Measurements from ENCODE around the gene PTK7. TPM values are rescaled to one million over a fixed set of nuclear protein-coding genes. Genes with fewer than 3 reads are reported as not detected.

Gene PTK7
- total RNA-seq, 2 experiments from 2014 or later = 13.0 to 18.5 TPM

DNA sequence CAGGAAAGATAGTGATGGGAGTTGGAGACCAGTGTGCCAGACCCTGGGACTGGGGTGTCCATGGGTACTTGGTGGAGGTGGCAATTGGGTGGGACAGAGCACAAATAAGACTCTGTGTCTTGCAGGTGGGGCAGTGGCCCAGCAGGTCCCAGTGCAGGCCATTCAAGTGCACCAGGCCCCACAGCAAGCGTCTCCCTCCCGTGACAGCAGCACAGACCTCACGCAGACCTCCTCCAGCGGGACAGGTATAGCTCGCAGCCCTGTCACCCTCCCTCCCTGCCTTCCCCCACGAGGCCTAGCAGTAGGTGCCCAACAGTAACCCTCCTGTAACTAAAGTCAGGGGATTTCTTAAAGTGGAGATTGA is 100.3 kb downstream of the PTK7 start:
- intact Hi-C loops (cut with micrococcal nuclease; ENCODE audit: unreplicated experiment) = loop anchor here (10.0 kb wide), 1 partner anchor 612 kb away; the partner anchor contains the start of gene UBR2

DNA sequence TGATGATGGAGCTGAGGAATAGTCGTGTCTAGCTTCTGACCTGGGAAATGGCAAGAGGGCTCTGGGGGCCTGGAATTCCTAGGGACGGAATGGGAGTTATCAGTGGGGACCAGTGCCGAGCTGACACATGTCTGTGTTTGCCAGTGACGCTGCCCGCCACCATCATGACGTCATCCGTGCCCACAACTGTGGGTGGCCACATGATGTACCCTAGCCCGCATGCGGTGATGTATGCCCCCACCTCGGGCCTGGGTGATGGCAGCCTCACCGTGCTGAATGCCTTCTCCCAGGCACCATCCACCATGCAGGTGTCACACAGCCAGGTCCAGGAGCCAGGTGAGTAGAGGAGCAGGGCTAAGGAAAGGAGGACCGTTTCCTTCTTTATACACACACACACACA is 102.0 kb downstream of the PTK7 start:
- Histone ChIP-seq H2AFZ (ENCODE audit: low read length) (no peak overlapping the region), H3K4me3 (ENCODE audit: low read depth, low read length, poor library complexity, severe bottlenecking) (no peak overlapping the region), H3K4me2 (ENCODE audit: low read length) (no peak overlapping the region), H3K9me2 (ENCODE audit: insufficient read depth, low read length) (no peaks in the 10 kb centered on the region), H3K4me1 (ENCODE audit: insufficient read depth, low read length, poor library complexity, severe bottlenecking) (peaks cover 34% of the 10 kb centered on the region), H3K79me2 (ENCODE audit: insufficient read depth, low read depth, low read length) (peaks cover 5% of the 10 kb centered on the region; the same call in 1 of the 2 replicates), H3K27ac (ENCODE audit: low read depth, low read length, poor library complexity, severe bottlenecking) (no peak overlapping the region), H3K36me3 (ENCODE audit: insufficient read depth, low read length) (peaks cover 46% of the 10 kb centered on the region), H4K20me1 (ENCODE audit: insufficient read depth, low read length) (peaks cover 14% of the 10 kb centered on the region; the same call in 1 of the 2 replicates), H3K9me3 (ENCODE audit: low read length) (no peaks in the 10 kb centered on the region)
- intact Hi-C loops (cut with micrococcal nuclease; ENCODE audit: unreplicated experiment) = loop anchor here (10.0 kb wide), 1 partner anchor 613 kb away; the partner anchor contains the start of gene UBR2
- ChIA-PET POLR2A (interaction anchor here (0.8 kb wide), 1 partner anchor 10 kb away, joined by 3 read pairs; no protein-coding TSS in a partner anchor), CTCF (ENCODE audit: unreplicated experiment) (interaction anchor here (0.8 kb wide), 1 partner anchor 51 kb away, joined by 4 read pairs; the partner anchor contains the start of gene DNPH1)
- BruUV-seq (replicated peaks) = no TSS peak
- TF ChIP-seq, protein P1, sequence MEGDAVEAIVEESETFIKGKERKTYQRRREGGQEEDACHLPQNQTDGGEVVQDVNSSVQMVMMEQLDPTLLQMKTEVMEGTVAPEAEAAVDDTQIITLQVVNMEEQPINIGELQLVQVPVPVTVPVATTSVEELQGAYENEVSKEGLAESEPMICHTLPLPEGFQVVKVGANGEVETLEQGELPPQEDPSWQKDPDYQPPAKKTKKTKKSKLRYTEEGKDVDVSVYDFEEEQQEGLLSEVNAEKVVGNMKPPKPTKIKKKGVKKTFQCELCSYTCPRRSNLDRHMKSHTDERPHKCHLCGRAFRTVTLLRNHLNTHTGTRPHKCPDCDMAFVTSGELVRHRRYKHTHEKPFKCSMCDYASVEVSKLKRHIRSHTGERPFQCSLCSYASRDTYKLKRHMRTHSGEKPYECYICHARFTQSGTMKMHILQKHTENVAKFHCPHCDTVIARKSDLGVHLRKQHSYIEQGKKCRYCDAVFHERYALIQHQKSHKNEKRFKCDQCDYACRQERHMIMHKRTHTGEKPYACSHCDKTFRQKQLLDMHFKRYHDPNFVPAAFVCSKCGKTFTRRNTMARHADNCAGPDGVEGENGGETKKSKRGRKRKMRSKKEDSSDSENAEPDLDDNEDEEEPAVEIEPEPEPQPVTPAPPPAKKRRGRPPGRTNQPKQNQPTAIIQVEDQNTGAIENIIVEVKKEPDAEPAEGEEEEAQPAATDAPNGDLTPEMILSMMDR (conservative IDR thresholded peaks at IDR 0.05; ENCODE audit: low read length) = no peak
- TF ChIP-seq EZH2phosphoT487 (IDR thresholded peaks at IDR 0.05; ENCODE audit: borderline replicate concordance, low read depth, low read length) = no peak
- no peak for DNase-seq (ENCODE audit: low spot score)

More for the DNA sequence above, 100.3 kb downstream of the PTK7 start:
- Histone ChIP-seq H3K36me3 (ENCODE audit: insufficient read depth, low read length) (peaks cover 46% of the 10 kb centered on the region), H3K79me2 (ENCODE audit: insufficient read depth, low read depth, low read length) (peaks cover 18% of the 10 kb centered on the region; the same call in 1 of the 2 replicates), H3K4me2 (ENCODE audit: low read length) (no peak overlapping the region), H3K9me2 (ENCODE audit: insufficient read depth, low read length) (no peaks in the 10 kb centered on the region), H2AFZ (ENCODE audit: low read length) (no peak overlapping the region), H3K27ac (ENCODE audit: low read depth, low read length, poor library complexity, severe bottlenecking) (no peak overlapping the region), H3K4me3 (ENCODE audit: low read depth, low read length, poor library complexity, severe bottlenecking) (no peak overlapping the region), H4K20me1 (ENCODE audit: insufficient read depth, low read length) (peaks cover 22% of the 10 kb centered on the region), H3K4me1 (ENCODE audit: insufficient read depth, low read length, poor library complexity, severe bottlenecking) (peaks cover 31% of the 10 kb centered on the region), H3K9me3 (ENCODE audit: low read length) (no peaks in the 10 kb centered on the region)
- ChIA-PET CTCF (ENCODE audit: unreplicated experiment) (no interaction called here), POLR2A (interaction anchor here (0.6 kb wide), 1 partner anchor 419 kb away, joined by 4 read pairs; no protein-coding TSS in a partner anchor)
- BruUV-seq (replicated peaks) = no TSS peak
- DNase-seq (ENCODE audit: low spot score) = no peak
- TF ChIP-seq EZH2phosphoT487 (IDR thresholded peaks at IDR 0.05; ENCODE audit: borderline replicate concordance, low read depth, low read length) = no peak
- TF ChIP-seq, protein P1 (conservative IDR thresholded peaks at IDR 0.05; ENCODE audit: low read length) = no peak

All from OCI-LY7 (cell line).